Uterus (tissue), 2 donors: ENCODE results near the gene IL1RAPL2.
"Not testable (repeated sequence)": the region's sequence is repeated elsewhere in the genome, so short reads cannot be mapped to it uniquely, and the experiment has no call there.

Experiments used
- CTCF ChIP-seq, 4 experiments: fragments of 200-600 bp in 2 of 4; fragments of 450-650 bp in 2 of 4; sonication (generic) in 2 of 4; IDR thresholded peaks; one replicate each; pipeline ENCODE4 v1.5.1; 2016 to 2019; ENCODE audit warnings: antibody characterized with exemption in 4 of 4, mild to moderate bottlenecking in 2 of 4, moderate library complexity in 1 of 4
- POLR2A ChIP-seq, 2 donors: fragments of 450-650 bp; IDR thresholded peaks; one replicate each; pipeline ENCODE4 v1.6.1; 2016; ENCODE audit warnings: antibody characterized with exemption in 2 of 2, mild to moderate bottlenecking in 1 of 2, moderate library complexity in 1 of 2

GRCh38 chrX:105796877-105797276 is 1230.9 kb downstream of the IL1RAPL2 start:
- not testable (repeated sequence) for TF ChIP-seq POLR2A, CTCF (IDR thresholded peaks at IDR 0.05)
